ENCODE results near the gene ITPKA.

Gene ITPKA

DNA sequence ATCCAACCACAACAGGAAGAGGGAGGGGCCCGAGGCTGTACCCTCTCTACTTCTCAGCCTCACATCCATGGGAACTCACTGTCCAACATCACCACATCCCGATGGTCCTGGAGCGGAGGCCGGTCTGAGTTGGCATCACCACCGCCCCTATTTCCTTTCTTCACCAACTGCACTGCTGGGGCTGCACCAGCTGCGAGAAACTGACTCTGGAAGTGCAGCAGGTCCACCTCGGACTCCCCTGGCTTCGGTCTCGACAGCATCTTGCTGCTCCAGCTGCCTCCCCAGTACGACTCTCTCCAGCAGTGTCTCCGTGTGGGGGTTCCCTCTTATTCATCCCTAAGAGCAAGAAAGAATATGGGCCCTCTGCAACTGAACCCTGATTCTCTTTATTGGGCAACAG is 43.2 kb downstream of the ITPKA start:
- H3K27me3 ChIP-seq (ENCODE audit: insufficient read depth, poor library complexity, severe bottlenecking): no peaks in the 10 kb centered on the region
- H3K36me3 ChIP-seq (ENCODE audit: low read depth): peaks cover 45% of the 10 kb centered on the region
- no peak for DNase-seq (ENCODE audit: low spot score)
- H3K27ac ChIP-seq (ENCODE audit: poor library complexity, severe bottlenecking): no peak overlapping the region
- no peaks in the 10 kb centered on the region for H3K9me3 ChIP-seq (ENCODE audit: severe bottlenecking)
- no peak for ATAC-seq (ENCODE audit: low read depth)
- H3K4me1 ChIP-seq (ENCODE audit: insufficient read depth, poor library complexity, severe bottlenecking): no peaks in the 10 kb centered on the region
- TF ChIP-seq, protein P1, sequence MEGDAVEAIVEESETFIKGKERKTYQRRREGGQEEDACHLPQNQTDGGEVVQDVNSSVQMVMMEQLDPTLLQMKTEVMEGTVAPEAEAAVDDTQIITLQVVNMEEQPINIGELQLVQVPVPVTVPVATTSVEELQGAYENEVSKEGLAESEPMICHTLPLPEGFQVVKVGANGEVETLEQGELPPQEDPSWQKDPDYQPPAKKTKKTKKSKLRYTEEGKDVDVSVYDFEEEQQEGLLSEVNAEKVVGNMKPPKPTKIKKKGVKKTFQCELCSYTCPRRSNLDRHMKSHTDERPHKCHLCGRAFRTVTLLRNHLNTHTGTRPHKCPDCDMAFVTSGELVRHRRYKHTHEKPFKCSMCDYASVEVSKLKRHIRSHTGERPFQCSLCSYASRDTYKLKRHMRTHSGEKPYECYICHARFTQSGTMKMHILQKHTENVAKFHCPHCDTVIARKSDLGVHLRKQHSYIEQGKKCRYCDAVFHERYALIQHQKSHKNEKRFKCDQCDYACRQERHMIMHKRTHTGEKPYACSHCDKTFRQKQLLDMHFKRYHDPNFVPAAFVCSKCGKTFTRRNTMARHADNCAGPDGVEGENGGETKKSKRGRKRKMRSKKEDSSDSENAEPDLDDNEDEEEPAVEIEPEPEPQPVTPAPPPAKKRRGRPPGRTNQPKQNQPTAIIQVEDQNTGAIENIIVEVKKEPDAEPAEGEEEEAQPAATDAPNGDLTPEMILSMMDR (IDR thresholded peaks at IDR 0.05; ENCODE audit: poor library complexity, severe bottlenecking): no peak
- H3K4me3 ChIP-seq (ENCODE audit: severe bottlenecking): no peak overlapping the region

DNA sequence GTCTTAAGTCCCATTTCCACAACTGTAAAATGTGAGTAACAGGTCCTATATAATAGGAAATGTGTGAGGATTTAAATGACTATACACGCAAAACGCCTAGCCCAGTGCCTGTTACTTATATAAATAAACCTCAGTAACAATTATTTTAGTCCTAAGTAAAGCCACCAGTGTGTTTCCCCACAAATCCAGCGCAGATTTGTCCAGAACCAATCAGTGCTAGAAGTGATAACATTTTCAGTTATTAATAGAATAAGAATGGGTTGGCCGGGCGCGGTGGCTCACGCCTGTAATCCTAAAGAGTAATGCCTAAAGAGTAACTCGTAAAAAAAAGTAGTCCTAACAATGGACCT is 49.8 kb downstream of the ITPKA start:
- peak overlapping the region; percentile 77 for H3K4me3 ChIP-seq (ENCODE audit: severe bottlenecking)
- H3K36me3 ChIP-seq (ENCODE audit: low read depth): peaks cover 9% of the 10 kb centered on the region
- H3K27me3 ChIP-seq (ENCODE audit: insufficient read depth, poor library complexity, severe bottlenecking): no peaks in the 10 kb centered on the region
- peaks cover 2% of the 10 kb centered on the region for H3K4me1 ChIP-seq (ENCODE audit: insufficient read depth, poor library complexity, severe bottlenecking)
- TF ChIP-seq, protein P1 (IDR thresholded peaks at IDR 0.05; ENCODE audit: poor library complexity, severe bottlenecking): no peak
- H3K9me3 ChIP-seq (ENCODE audit: severe bottlenecking): no peaks in the 10 kb centered on the region
- H3K27ac ChIP-seq (ENCODE audit: poor library complexity, severe bottlenecking): peak overlapping the region; percentile 55
- ATAC-seq (ENCODE audit: low read depth) (no peak), DNase-seq (ENCODE audit: low spot score) (no peak)

GRCh38 chr15:41544650-41545015 is 51.0 kb downstream of the ITPKA start:
- DNase-seq (ENCODE audit: low spot score) (peak; percentile 68), ATAC-seq (ENCODE audit: low read depth) (no peak)
- TF ChIP-seq, protein P1 (IDR thresholded peaks at IDR 0.05; ENCODE audit: poor library complexity, severe bottlenecking): no peak
- H3K27ac ChIP-seq (ENCODE audit: poor library complexity, severe bottlenecking): peak overlapping the region; percentile 55
- H3K27me3 ChIP-seq (ENCODE audit: insufficient read depth, poor library complexity, severe bottlenecking): no peaks in the 10 kb centered on the region
- H3K36me3 ChIP-seq (ENCODE audit: low read depth): peaks cover 9% of the 10 kb centered on the region
- peak overlapping the region; percentile 77 for H3K4me3 ChIP-seq (ENCODE audit: severe bottlenecking)
- H3K4me1 ChIP-seq (ENCODE audit: insufficient read depth, poor library complexity, severe bottlenecking): peaks cover 2% of the 10 kb centered on the region
- no peaks in the 10 kb centered on the region for H3K9me3 ChIP-seq (ENCODE audit: severe bottlenecking)

- TF ChIP-seq, protein P1 (IDR thresholded peaks at IDR 0.05; ENCODE audit: poor library complexity, severe bottlenecking): no peak
- H3K4me3 ChIP-seq (ENCODE audit: severe bottlenecking): no peak overlapping the region
These were observed 51.5 kb downstream of the ITPKA start for GRCh38 chr15:41545218-41545617.

GRCh38 chr15:41546851-41547786 is 53.4 kb downstream of the ITPKA start:
- Histone ChIP-seq H3K9me3 (ENCODE audit: severe bottlenecking) (no peaks in the 10 kb centered on the region), H3K27ac (ENCODE audit: poor library complexity, severe bottlenecking) (no peak overlapping the region), H3K4me1 (ENCODE audit: insufficient read depth, poor library complexity, severe bottlenecking) (peaks cover 2% of the 10 kb centered on the region), H3K27me3 (ENCODE audit: insufficient read depth, poor library complexity, severe bottlenecking) (no peaks in the 10 kb centered on the region), H3K4me3 (ENCODE audit: severe bottlenecking) (no peak overlapping the region), H3K36me3 (ENCODE audit: low read depth) (peaks cover 7% of the 10 kb centered on the region)
- TF ChIP-seq, protein P1 (IDR thresholded peaks at IDR 0.05; ENCODE audit: poor library complexity, severe bottlenecking): no peak
- ATAC-seq (ENCODE audit: low read depth) (no peak), DNase-seq (ENCODE audit: low spot score) (peak; percentile 66)

More at GRCh38 chr15:41545218-41545617, 51.5 kb downstream of the ITPKA start:
- Histone ChIP-seq H3K9me3 (ENCODE audit: severe bottlenecking) (no peaks in the 10 kb centered on the region), H3K27me3 (ENCODE audit: insufficient read depth, poor library complexity, severe bottlenecking) (no peaks in the 10 kb centered on the region), H3K27ac (ENCODE audit: poor library complexity, severe bottlenecking) (no peak overlapping the region), H3K4me1 (ENCODE audit: insufficient read depth, poor library complexity, severe bottlenecking) (peaks cover 2% of the 10 kb centered on the region), H3K36me3 (ENCODE audit: low read depth) (peaks cover 9% of the 10 kb centered on the region)
- DNase-seq (ENCODE audit: low spot score): no peak
- ATAC-seq (ENCODE audit: low read depth): no peak
